ENCODE measurements around the gene DOCK9. TPM values are rescaled to one million over a fixed set of nuclear protein-coding genes. Genes with fewer than 3 reads are reported as not detected.

DOCK9 gene
- total and polyA plus RNA-seq, 5 donors from 2014 or later = 4.4 to 75.0 (median 7.3) TPM

DNA sequence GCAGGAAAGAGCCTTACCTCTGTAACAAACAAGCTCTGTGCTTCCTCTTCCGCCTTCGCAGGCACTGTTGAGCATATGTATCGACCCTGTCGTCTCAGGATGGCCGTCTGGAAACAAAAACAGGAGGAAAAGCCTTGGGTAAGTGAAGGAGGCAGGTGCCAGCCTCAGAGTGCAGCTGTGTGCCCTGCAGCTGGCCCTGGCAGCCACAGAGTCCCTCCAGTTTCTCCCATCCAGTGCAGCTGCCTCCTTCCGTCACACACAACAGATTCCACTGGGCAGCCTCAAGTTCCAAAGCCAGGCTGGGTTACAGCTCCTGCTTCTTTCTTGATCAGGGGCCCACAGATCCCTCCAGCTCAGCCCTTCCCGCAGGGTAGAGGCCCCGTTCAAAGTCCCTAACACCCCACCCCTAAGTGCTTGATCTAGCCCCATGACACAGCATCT, 47.7 kb downstream of the DOCK9 start:
- H3K4me3 ChIP-seq (ENCODE audit: low read depth, low read length) = no peak overlapping the region
- H3K9me3 ChIP-seq (ENCODE audit: control insufficient read depth in 2 of 2, low read length in 2 of 2) = peaks cover 11 to 14% of the 10 kb centered on the region in 2 experiments
- Mint-ChIP-seq H3K9me3 (peaks cover 0 to 9% (median 2%) of the 10 kb centered on the region in 7 donors), H3K4me1 (peaks cover 0 to 11% (median 5%) of the 10 kb centered on the region in 4 donors), H3K27me3 (no peaks in the 10 kb centered on the region), H3K27ac (peak overlapping the region; percentile 82 to 94 (median 85)), H3K4me3 (peak overlapping the region in 2 of 4 donors; percentile 70 to 83), H3K36me3 (peaks cover 22% of the 10 kb centered on the region)
- peaks cover 8% of the 10 kb centered on the region for H3K36me3 ChIP-seq (ENCODE audit: control insufficient read depth, insufficient read depth, low read length)
- H3K4me1 ChIP-seq (ENCODE audit: control insufficient read depth, insufficient read depth, low read length, poor library complexity, severe bottlenecking) = no peaks in the 10 kb centered on the region
- peak in 1 of 3 donors; percentile 36 for DNase-seq
- no peaks in the 10 kb centered on the region for H3K27me3 ChIP-seq (ENCODE audit: control insufficient read depth, insufficient read depth, low read length)
- ATAC-seq (ENCODE audit: low read depth in 2 of 2) = no peak
- peak overlapping the region; percentile 14 for H3K27ac ChIP-seq (ENCODE audit: insufficient read depth, low read length, poor library complexity, severe bottlenecking)

DNA sequence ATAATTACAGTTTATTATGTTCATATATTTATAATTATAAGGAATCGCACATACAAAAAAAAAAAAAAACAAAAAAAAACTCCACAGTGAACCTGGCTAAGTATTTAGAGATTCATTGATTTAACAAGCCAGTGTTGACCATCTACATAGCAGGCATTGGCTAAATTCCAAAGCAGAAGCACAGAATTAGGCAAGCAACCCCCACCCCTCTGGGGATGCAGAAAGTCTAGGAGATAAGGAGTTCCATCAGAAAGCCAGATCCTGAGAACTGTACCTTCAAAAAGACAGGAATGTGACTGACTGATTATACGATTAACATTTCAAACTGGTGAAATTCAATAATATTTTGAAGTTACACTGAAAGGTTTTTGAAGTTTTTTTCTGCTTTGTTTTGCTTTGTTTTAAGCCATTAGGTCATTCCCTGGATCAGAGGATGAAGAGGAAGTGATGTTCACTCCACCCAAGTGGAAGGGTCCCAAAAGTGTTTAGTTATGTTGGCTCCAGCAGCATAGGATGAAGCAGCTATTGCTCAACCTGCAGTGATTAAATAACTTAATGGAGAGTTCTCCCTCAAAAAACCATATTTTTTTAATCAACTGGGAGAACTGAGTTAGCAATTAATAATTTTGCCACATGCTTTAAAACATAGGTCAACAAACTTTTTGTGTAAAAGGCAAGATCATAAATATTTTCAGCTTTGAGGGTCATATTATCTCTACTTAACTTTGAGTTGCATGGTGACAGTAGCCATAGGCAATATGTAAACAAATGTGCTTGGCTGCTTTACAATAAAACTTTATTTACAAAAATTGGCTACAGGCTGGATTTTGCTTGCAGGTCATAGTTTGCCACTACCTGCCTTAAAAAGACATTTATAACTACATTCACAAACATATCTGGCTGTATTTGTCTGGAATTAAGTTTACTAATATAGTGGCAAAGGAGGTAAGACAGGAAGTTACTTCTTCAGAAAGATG, 49.6 kb downstream of the DOCK9 start:
- Histone ChIP-seq H3K9me3 (ENCODE audit: control insufficient read depth in 2 of 2, low read length in 2 of 2) (no peaks in the 10 kb centered on the region), H3K27ac (ENCODE audit: insufficient read depth, low read length, poor library complexity, severe bottlenecking) (no peak overlapping the region), H3K27me3 (ENCODE audit: control insufficient read depth, insufficient read depth, low read length) (no peaks in the 10 kb centered on the region), H3K36me3 (ENCODE audit: control insufficient read depth, insufficient read depth, low read length) (peaks cover 4% of the 10 kb centered on the region), H3K4me1 (ENCODE audit: control insufficient read depth, insufficient read depth, low read length, poor library complexity, severe bottlenecking) (no peaks in the 10 kb centered on the region), H3K4me3 (ENCODE audit: low read depth, low read length) (no peak overlapping the region)
- Mint-ChIP-seq H3K4me1 (peaks cover 0 to 11% (median 5%) of the 10 kb centered on the region in 4 donors), H3K36me3 (peaks cover 24% of the 10 kb centered on the region), H3K27me3 (no peaks in the 10 kb centered on the region), H3K9me3 (peaks cover 0 to 2% (median 0%) of the 10 kb centered on the region in 7 donors), H3K27ac (peak overlapping the region in 1 of 3 donors; percentile 36), H3K4me3 (no peak overlapping the region)
- ATAC-seq (ENCODE audit: low read depth in 2 of 2) (no peak), DNase-seq (no peak)

DNA sequence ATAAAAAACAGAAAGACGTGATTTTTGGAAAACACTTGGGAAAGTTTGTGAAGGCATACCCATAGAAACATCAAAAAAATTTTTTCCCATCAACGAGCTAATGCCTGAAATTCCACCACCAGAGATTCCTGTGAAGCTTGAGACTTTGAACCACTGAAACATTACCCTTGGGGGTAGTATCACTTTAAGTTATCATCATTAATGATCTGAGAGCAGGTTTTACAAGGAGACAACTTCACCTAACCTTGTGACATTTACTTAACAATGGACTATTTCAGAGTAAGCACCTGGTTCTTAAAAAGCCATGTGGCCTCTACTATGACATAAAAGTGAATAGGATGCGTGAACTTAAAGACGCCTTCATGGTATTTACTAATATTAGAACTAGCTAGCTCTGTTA, 51.9 kb downstream of the DOCK9 start:
- H3K4me3 ChIP-seq (ENCODE audit: low read depth, low read length) = no peak overlapping the region
- Mint-ChIP-seq H3K36me3 (peaks cover 46% of the 10 kb centered on the region), H3K4me1 (peaks cover 0 to 12% (median 4%) of the 10 kb centered on the region in 4 donors), H3K9me3 (peaks cover 0 to 2% (median 0%) of the 10 kb centered on the region in 7 donors), H3K27ac (no peak overlapping the region), H3K27me3 (no peaks in the 10 kb centered on the region), H3K4me3 (no peak overlapping the region)
- H3K9me3 ChIP-seq (ENCODE audit: control insufficient read depth in 2 of 2, low read length in 2 of 2) = no peaks in the 10 kb centered on the region
- H3K27me3 ChIP-seq (ENCODE audit: control insufficient read depth, insufficient read depth, low read length) = no peaks in the 10 kb centered on the region
- ATAC-seq (ENCODE audit: low read depth in 2 of 2) (no peak), DNase-seq (no peak)
- H3K27ac ChIP-seq (ENCODE audit: insufficient read depth, low read length, poor library complexity, severe bottlenecking) = no peak overlapping the region
- H3K36me3 ChIP-seq (ENCODE audit: control insufficient read depth, insufficient read depth, low read length) = peaks cover 13% of the 10 kb centered on the region
- no peaks in the 10 kb centered on the region for H3K4me1 ChIP-seq (ENCODE audit: control insufficient read depth, insufficient read depth, low read length, poor library complexity, severe bottlenecking)

DNA sequence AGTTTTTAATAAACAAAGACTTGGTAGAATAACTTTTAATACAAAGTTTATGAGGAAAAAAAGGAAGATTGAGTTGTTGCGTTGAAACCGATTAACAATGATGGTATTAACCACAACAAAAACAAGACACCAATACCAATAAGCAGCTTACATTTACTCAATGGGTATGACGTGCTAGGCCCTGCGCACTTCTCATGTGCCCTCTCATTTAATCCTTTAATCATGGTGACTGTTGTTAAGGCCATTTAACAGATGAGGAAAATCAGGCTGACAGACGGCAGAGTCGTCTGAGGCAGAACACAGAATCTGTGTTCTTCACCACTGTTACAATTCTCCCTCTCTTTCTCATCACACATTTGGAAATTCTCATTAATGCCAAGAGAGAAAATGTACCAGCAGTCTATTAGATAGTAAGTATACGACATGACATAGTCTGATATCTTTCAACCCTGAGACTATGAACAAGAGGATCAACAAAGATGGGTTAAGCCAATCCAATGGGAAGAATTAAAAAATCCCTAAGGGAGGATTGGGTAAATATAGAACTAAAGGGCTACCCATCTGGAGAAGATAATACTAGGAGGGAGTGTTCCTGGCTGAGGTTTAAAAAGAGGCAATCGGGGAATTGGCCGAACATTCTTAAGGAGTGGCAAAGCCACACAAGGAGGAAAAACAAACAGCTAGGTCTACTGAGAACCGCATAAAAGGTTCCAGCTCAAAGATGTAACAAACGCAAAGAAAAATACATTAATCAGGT, 54.0 kb downstream of the DOCK9 start:
- Histone ChIP-seq H3K27ac (ENCODE audit: insufficient read depth, low read length, poor library complexity, severe bottlenecking) (no peak overlapping the region), H3K4me3 (ENCODE audit: low read depth, low read length) (no peak overlapping the region), H3K9me3 (ENCODE audit: control insufficient read depth in 2 of 2, low read length in 2 of 2) (no peaks in the 10 kb centered on the region), H3K36me3 (ENCODE audit: control insufficient read depth, insufficient read depth, low read length) (peaks cover 13% of the 10 kb centered on the region), H3K27me3 (ENCODE audit: control insufficient read depth, insufficient read depth, low read length) (no peaks in the 10 kb centered on the region), H3K4me1 (ENCODE audit: control insufficient read depth, insufficient read depth, low read length, poor library complexity, severe bottlenecking) (peaks cover 4% of the 10 kb centered on the region)
- Mint-ChIP-seq H3K4me1 (peaks cover 7 to 19% (median 16%) of the 10 kb centered on the region in 4 donors), H3K4me3 (no peak overlapping the region), H3K9me3 (peaks cover 0 to 3% (median 0%) of the 10 kb centered on the region in 7 donors), H3K36me3 (peaks cover 60% of the 10 kb centered on the region), H3K27ac (no peak overlapping the region), H3K27me3 (no peaks in the 10 kb centered on the region)
- no peak for DNase-seq
- no peak for ATAC-seq (ENCODE audit: low read depth in 2 of 2)

DNA sequence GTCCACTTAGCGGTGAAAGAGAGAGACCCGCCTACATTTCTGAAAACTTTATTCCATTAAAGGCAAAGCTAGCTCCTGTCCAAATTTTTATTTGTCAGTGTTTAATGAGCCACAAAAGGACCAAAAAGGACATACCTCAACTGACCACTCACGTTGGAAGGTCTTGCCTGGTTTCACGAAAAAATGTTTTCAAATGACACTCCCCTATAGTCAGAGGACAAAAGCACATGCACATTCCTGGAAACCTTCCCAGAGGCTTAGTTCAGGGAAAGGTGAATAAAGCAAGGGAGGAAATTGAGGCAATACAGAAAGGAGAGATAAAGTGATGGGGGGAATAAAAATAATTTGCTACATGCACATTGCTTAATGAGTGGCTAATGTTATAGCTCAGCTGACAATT, 55.6 kb downstream of the DOCK9 start:
- H3K4me1 ChIP-seq (ENCODE audit: control insufficient read depth, insufficient read depth, low read length, poor library complexity, severe bottlenecking) = peaks cover 7% of the 10 kb centered on the region
- Mint-ChIP-seq H3K27ac (no peak overlapping the region), H3K9me3 (peaks cover 0 to 3% (median 0%) of the 10 kb centered on the region in 7 donors), H3K4me3 (no peak overlapping the region), H3K36me3 (peaks cover 70% of the 10 kb centered on the region), H3K27me3 (no peaks in the 10 kb centered on the region), H3K4me1 (peaks cover 12 to 29% (median 23%) of the 10 kb centered on the region in 4 donors)
- ATAC-seq (ENCODE audit: low read depth in 2 of 2) (no peak), DNase-seq (no peak)
- no peak overlapping the region for H3K27ac ChIP-seq (ENCODE audit: insufficient read depth, low read length, poor library complexity, severe bottlenecking)
- peaks cover 9% of the 10 kb centered on the region for H3K36me3 ChIP-seq (ENCODE audit: control insufficient read depth, insufficient read depth, low read length)
- no peak overlapping the region for H3K4me3 ChIP-seq (ENCODE audit: low read depth, low read length)
- no peaks in the 10 kb centered on the region for H3K27me3 ChIP-seq (ENCODE audit: control insufficient read depth, insufficient read depth, low read length)
- H3K9me3 ChIP-seq (ENCODE audit: control insufficient read depth in 2 of 2, low read length in 2 of 2) = no peaks in the 10 kb centered on the region

DNA sequence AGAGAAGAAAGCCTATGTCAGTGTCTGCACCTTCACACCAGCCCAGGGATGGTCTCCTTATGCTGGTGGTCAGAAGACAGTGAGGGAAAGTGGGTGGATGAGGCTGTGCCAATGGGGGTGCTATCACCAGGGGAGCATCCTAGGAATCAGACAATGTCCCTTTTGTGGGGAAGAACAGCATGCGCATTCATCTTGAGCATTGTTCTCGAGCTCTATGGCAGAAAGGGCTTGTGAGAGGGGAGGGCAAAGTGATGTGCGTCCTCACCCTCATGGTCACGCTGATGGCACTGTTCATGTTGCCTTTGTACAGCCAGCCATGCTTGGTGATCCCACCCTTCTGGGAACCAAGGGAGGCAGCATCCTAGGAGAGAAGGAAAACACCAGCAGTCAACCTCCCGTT, 56.1 kb downstream of the DOCK9 start:
- DNase-seq (no peak), ATAC-seq (ENCODE audit: low read depth in 2 of 2) (no peak)
- no peak overlapping the region for H3K4me3 Mint-ChIP-seq
- H3K36me3 Mint-ChIP-seq = peaks cover 67% of the 10 kb centered on the region
- no peak overlapping the region for H3K27ac Mint-ChIP-seq
- no peak overlapping the region for H3K4me3 ChIP-seq (ENCODE audit: low read depth, low read length)
- peaks cover 7% of the 10 kb centered on the region for H3K4me1 ChIP-seq (ENCODE audit: control insufficient read depth, insufficient read depth, low read length, poor library complexity, severe bottlenecking)
- no peaks in the 10 kb centered on the region for H3K27me3 ChIP-seq (ENCODE audit: control insufficient read depth, insufficient read depth, low read length)
- peaks cover 9% of the 10 kb centered on the region for H3K36me3 ChIP-seq (ENCODE audit: control insufficient read depth, insufficient read depth, low read length)
- no peaks in the 10 kb centered on the region for H3K9me3 ChIP-seq (ENCODE audit: control insufficient read depth in 2 of 2, low read length in 2 of 2)
- peaks cover 0 to 3% (median 0%) of the 10 kb centered on the region in 7 donors for H3K9me3 Mint-ChIP-seq
- H3K27ac ChIP-seq (ENCODE audit: insufficient read depth, low read length, poor library complexity, severe bottlenecking) = no peak overlapping the region
- H3K4me1 Mint-ChIP-seq = peaks cover 16 to 29% (median 23%) of the 10 kb centered on the region in 4 donors
- H3K27me3 Mint-ChIP-seq = no peaks in the 10 kb centered on the region

DNA sequence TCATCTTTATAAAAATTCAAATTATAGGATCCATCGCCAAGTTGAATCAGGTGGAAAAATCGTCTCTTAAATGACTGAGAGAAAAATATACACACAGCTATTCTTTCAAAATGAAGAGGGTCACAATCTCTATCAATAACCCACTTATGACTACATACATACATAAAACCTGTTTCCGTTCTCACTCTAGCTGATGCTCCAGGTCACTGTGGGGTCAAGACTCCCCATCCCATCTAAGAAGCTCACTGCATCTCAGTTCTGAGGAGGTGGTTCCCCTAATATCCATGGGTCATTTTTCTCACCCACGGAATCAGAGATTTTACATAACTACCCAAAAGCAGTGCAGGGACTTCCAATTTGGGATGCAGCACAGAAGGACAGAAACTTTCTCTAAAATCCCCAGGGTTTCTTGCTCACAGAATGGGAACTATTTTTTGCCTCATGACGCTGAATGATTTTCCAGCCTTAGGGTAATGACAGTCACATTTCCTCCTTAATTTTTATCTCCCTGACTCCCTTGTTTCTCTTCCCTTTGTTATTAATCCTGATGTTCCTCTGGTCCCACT, 56.8 kb downstream of the DOCK9 start:
- Mint-ChIP-seq H3K9me3 (peaks cover 0 to 3% (median 0%) of the 10 kb centered on the region in 7 donors), H3K27ac (peak overlapping the region in 2 of 3 donors; percentile 16 to 34), H3K27me3 (no peaks in the 10 kb centered on the region), H3K4me1 (peaks cover 17 to 29% (median 22%) of the 10 kb centered on the region in 4 donors), H3K4me3 (no peak overlapping the region), H3K36me3 (peaks cover 66% of the 10 kb centered on the region)
- no peak for ATAC-seq (ENCODE audit: low read depth in 2 of 2)
- DNase-seq = no peak
- H3K27ac ChIP-seq (ENCODE audit: insufficient read depth, low read length, poor library complexity, severe bottlenecking) = no peak overlapping the region
- H3K4me1 ChIP-seq (ENCODE audit: control insufficient read depth, insufficient read depth, low read length, poor library complexity, severe bottlenecking) = peaks cover 7% of the 10 kb centered on the region
- H3K36me3 ChIP-seq (ENCODE audit: control insufficient read depth, insufficient read depth, low read length) = peaks cover 12% of the 10 kb centered on the region
- no peaks in the 10 kb centered on the region for H3K9me3 ChIP-seq (ENCODE audit: control insufficient read depth in 2 of 2, low read length in 2 of 2)
- no peak overlapping the region for H3K4me3 ChIP-seq (ENCODE audit: low read depth, low read length)
- no peaks in the 10 kb centered on the region for H3K27me3 ChIP-seq (ENCODE audit: control insufficient read depth, insufficient read depth, low read length)
